RKO (cell line): ENCODE results near the gene NOL6.

Experiments used
- DNase-seq: peaks from one replicate; pipeline ENCODE4 v3.0.0-alpha.2; 2016; ENCODE audit warnings: low spot score

The NOL6 gene

GRCh38 chr9:33453999-33454660 lies 19.6 kb downstream of the NOL6 start:
- no peak for DNase-seq

GRCh38 chr9:33453286-33453860 lies 20.4 kb downstream of the NOL6 start:
- DNase-seq = no peak

- peak; percentile 77 for DNase-seq
Observed at GRCh38 chr9:33452828-33453271, 20.9 kb downstream of the NOL6 start.

DNA sequence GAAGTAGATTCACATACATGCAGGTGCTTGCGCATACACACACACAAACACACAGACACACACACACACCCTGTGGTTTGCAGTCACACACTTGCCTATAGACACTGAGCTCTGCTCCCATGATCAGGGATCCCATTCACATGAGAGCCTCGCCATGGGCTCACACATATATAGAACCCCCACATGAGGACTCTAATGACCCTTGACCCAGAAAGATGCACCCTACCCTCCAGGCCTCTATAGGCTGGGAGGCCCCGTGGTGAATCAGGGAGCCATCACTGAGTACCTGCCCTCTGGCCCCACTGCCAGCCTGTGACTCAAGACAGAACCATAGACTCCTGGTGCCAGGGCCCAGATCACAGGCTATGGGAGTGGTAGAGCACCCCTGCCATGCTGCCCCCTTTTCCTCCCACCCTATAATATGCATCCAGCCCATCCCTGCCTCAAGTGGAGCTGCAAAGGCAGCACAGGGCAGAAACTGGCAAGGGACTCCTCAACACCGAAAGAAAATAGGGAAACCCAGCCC lies 23.0 kb downstream of the NOL6 start:
- DNase-seq = no peak

- no peak for DNase-seq
Observed at GRCh38 chr9:33449715-33450114, 24.0 kb downstream of the NOL6 start.

DNA sequence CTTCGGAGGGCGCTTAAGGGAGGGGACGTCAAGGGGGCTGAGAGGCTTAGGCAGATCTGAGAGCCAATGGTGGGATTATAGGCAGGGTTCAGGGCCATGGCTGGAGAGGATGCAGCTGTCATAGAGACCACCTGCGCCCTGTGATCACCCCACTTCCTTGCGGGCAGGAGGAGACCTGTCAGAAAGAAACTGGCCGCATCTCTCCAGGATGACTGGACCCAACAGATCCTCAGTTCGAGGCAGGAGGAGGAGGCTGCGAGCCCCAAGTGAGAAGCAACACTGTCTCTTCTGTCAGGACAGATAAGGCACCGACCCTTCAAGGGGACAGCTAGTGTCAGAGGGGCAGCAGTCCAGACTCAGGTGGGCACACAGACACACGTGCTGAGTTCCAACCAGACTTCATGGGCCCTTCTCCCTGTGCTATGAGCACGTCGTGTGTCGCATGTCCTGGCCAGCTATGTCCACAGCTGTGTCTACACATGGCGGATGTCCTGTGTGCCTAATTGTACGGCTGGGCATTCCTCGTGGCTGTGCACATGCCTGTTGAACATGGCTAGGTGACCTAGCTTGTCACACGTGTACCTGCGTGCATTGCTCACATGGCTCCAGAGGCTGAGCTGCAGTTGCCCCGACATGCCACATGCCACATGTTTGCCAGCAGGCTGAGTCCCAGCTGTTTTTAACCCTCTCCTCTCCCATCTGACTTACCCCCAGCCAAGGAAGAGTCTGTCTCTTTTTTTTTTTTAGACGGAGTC lies 25.7 kb downstream of the NOL6 start:
- DNase-seq = no peak

- peak; percentile 54 for DNase-seq
Observed at GRCh38 chr9:33446946-33447798, 26.6 kb downstream of the NOL6 start, which contains the start of gene AQP3. AQP3 (minus strand) TSS chr9:33447593; CDS start chr9:33447530, 63 bp downstream.

GRCh38 chr9:33446240-33446945 lies 27.3 kb downstream of the NOL6 start:
- no peak for DNase-seq

DNA sequence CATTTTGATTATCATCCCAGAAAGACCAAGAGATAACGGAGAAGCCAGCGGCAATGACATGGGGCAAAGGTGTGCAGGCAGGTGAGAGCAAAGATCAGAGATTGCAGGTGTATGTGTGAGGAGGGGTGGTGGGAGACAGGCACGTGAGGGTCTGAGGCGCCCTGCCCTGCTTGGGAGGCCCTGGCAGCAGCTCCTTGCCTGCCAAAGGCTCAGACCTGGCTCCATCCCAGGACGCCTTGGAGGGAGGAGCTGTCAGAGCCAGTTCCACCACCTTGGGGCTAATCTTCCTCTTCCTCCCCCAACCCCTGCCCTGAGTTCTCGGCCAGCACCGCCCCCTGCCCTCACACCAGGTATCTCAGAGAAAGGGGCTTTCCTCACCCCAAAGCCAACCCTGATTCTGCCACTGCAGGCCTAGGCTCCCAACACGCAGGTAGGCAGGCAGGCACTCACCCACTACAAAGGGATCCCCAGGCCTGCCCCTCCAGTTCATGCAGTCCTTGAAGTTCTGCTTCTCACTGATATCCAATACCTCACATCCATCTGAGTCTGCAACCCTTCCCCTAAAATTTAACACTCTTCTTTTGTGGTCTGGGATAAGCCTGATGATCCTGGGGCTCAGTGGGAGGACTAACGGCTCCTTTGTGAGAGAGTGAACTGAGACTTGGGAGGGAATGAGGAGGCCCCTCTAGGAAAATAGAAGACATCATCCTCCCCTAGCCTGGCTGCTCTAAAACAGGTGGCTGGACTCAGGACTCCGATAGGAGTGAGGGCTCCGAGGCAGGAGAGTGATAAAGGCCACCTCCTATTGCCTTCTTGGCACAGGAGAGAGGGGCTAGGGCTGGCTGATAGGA lies 28.1 kb downstream of the NOL6 start:
- DNase-seq = no peak

GRCh38 chr9:33443464-33444154 lies 30.1 kb downstream of the NOL6 start:
- DNase-seq = no peak

GRCh38 chr9:33443047-33443446 lies 30.7 kb downstream of the NOL6 start:
- no peak for DNase-seq

DNA sequence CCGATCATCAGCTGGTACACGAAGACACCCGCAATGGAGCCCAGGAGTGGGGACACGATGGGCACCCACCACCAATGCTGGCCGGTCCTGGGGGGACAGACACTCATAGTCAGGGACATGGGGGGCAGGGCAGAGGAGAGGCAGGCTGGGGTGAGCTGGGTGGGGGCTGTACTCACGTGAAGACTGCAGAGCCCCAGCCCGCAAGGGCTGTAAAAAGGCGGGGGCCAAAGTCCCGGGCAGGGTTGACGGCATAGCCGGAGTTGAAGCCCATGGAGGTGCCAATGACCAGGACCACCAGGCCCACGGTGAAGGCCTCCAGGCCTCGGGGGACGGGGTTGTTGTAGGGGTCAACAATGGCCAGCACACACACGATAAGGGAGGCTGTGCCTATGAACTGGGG lies 31.6 kb downstream of the NOL6 start:
- no peak for DNase-seq

- no peak for DNase-seq
Observed at GRCh38 chr9:33440609-33441008, 33.1 kb downstream of the NOL6 start.

DNA sequence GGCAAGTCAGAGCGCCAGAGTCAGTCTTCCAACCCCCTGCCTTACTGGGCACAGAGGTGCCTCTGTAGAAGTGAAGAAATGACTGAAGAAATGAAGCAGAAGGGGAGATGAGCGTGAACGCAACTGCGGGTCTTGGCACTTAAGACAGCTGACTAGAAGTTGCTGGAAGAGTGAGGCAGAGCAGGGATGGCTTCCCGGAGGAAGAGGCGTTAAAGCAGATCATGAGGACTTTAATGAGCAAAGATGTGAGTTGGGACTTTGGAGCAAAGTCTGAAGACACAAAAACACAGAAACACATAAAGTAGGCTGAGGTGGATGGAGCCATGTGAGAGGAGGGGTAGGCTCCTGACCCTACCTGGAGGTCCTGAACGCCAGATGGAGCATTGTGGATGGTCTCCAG lies 33.5 kb downstream of the NOL6 start:
- no peak for DNase-seq

GRCh38 chr9:33439731-33440130 lies 34.0 kb downstream of the NOL6 start:
- DNase-seq = no peak

DNA sequence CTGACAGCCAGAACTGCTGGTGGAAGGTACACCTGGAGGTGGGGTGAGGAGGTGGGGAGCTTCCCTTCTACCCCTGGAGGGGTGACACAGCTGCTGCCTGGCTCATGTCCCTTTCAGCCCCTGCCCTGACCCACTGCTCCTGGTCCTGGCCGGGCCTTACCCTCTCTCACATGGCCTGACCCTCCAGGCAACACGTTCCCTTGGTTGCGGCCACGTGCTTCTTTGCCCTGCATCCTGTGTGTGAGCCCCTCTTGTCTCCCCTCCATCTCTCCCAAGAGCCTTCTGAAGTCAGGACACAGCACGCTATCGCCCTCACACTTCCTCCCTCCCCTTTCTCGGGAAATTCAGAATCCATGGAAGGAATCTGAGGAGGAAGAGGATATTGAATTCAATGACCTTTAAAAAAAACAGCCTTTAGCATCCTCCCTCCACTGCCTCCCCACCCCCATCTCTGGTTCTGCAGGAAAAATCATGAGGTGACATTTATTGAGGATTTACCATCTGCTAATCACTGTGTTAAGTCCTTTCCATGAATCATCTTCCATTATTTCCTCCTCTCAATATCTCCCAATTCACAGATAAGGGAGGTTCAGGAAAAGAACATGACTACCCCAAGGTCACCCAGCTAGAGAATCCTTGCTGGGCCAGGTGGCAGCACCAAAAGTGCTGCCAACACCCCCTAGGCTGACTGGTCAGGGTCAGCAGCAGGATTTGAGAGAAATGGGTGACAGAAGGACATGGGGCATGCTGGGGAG lies 34.6 kb downstream of the NOL6 start:
- DNase-seq = no peak

DNA sequence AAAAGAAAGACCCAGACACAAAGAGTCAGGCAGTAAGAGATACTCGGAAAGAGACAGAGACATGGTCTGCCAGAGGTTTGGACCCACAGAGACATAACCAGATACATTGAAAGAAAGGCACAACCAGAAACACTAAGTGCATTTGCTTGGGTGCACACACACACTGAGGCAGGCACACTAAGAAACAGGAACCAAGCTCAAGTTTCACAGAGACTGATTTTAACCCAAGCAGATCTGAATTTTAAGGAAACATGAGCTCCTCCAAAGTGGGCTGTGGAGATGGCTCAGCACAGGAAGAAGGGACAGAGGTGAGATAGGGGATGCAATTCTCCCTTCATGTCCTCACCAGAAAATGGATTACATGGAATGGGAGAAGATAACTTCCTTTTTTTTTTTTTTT lies 35.8 kb downstream of the NOL6 start:
- DNase-seq = no peak

GRCh38 chr9:33437205-33437604 lies 36.5 kb downstream of the NOL6 start:
- DNase-seq = no peak

DNA sequence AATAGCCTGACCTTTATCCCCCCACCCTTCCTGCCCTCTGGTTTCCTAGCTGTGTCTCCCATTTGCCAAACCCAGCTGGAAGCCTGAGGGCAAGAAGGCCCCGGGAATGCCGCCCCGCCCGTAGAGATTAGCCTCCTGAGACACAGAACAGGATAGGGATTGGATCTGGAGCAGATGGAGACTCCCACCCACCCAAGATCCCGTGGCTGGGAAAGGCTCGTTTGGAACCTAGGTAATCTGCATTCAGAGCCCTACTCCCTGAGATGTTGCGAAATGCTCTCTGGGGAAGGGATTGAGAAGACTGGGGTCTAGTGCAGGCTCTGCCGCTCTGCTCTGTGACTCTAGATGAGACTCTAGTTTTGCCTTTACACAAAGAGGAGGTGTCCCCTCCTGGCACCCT lies 37.3 kb downstream of the NOL6 start:
- no peak for DNase-seq
